Panc1 (cell line): ENCODE measurements around the gene CACNB3. TPM values are rescaled to one million over a fixed set of nuclear protein-coding genes. Genes with fewer than 3 reads are reported as not detected.
A peak's percentile ranks its signal among the peaks of the same experiment; 100 is the strongest.

Experiments used
- ATAC-seq: fragments of 200-7000 bp; cut with Tn5 transposase; 2 replicates; pipeline ENCODE4 v1.9.1; 2020; ENCODE audit warnings: mild to moderate bottlenecking, moderate library complexity
- BruUV-seq: library from RNA; stranded (reverse); fragments of 400-500 nt; replicated peaks from 2 replicates; lab custom pipeline; 2021; lab: Mats Ljungman, UMichigan
- CTCF ChIA-PET: fragments of 300-600 bp; sonication (Branson Sonifier 250); formaldehyde crosslinking; loops from one replicate; lab custom pipeline; 2022; ENCODE audit warnings: antibody characterized with exemption; lab: Charles Lee
- POLR2A ChIA-PET: fragments of 300-600 bp; sonication (Branson Sonifier 250); formaldehyde crosslinking; loops from one replicate; lab custom pipeline; 2022; ENCODE audit warnings: antibody characterized with exemption; lab: Charles Lee
- DNase-seq: peaks from one replicate; pipeline ENCODE4 v3.0.0-alpha.2; 2010; ENCODE audit warnings: low read depth, low spot score
- H3K27ac ChIP-seq: 2 replicates; pipeline ENCODE4 v1.5.1; 2011; ENCODE audit warnings: mild to moderate bottlenecking, low read length, inconsistent platforms
- H3K27me3 ChIP-seq: fragments of 200-500 bp; sonication (Bioruptor generic); 2 replicates; pipeline ENCODE4 v1.6.0; 2014; ENCODE audit warnings: low read length, inconsistent platforms; ENCODE audit not compliant: control insufficient read depth, insufficient read depth
- H3K36me3 ChIP-seq: fragments of 200-500 bp; sonication (Bioruptor generic); 2 replicates; pipeline ENCODE4 v1.5.1; 2014; ENCODE audit warnings: inconsistent platforms, mild to moderate bottlenecking, low read length, moderate library complexity; ENCODE audit not compliant: control insufficient read depth, insufficient read depth
- H3K4me1 ChIP-seq: 2 replicates; pipeline ENCODE4 v1.5.1; 2011; ENCODE audit warnings: inconsistent platforms, mild to moderate bottlenecking, low read length, moderate library complexity; ENCODE audit not compliant: control insufficient read depth, insufficient read depth
- H3K4me3 ChIP-seq, 2 experiments: 2 replicates each; pipeline ENCODE4 v1.5.1; 2011 to 2012; ENCODE audit warnings: low read depth in 2 of 2, low read length in 2 of 2, mild to moderate bottlenecking in 2 of 2, inconsistent platforms in 1 of 2, moderate library complexity in 1 of 2
- H3K9me3 ChIP-seq: fragments of 200-500 bp; sonication (Bioruptor generic); 2 replicates; pipeline ENCODE4 v1.5.1; 2014; ENCODE audit warnings: low read depth, mild to moderate bottlenecking, inconsistent platforms, low read length, moderate library complexity; ENCODE audit not compliant: control insufficient read depth, insufficient read depth
- POLR2AphosphoS5 ChIP-seq: IDR thresholded peaks from 2 replicates; pipeline ENCODE4 v1.6.1; 2012; ENCODE audit warnings: mild to moderate bottlenecking, low read depth, low read length, moderate library complexity
- SIN3A ChIP-seq: IDR thresholded peaks from 2 replicates; pipeline ENCODE4 v1.6.1; 2012; ENCODE audit warnings: low read depth, mild to moderate bottlenecking, low read length, moderate library complexity, borderline replicate concordance; ENCODE audit not compliant: insufficient read depth
- TCF7L2 ChIP-seq: IDR thresholded peaks from 2 replicates; pipeline ENCODE4 v1.6.1; 2011; ENCODE audit warnings: mild to moderate bottlenecking, low read depth, low read length, inconsistent platforms
- in situ Hi-C: cut with HindIII; loops from 2 replicates; pipeline ENCODE4 v1.10.0; 2016; ENCODE audit warnings: low sequenced_read_pairs, low pct_unique_long_range_greater_than_20kb
- intact Hi-C: fragments of 100-400 bp; cut with micrococcal nuclease; formaldehyde crosslinking; loops from one replicate; pipeline ENCODE4 v1.10.0; 2022; ENCODE audit not compliant: unreplicated experiment
- total RNA-seq: library from RNA; stranded (reverse); gene quantifications from one replicate; pipeline ENCODE4 v1.2.1, GENCODE V29; 2021; ENCODE audit not compliant: unreplicated experiment
- TF ChIP-seq, protein P1 (sequence below), 2 experiments: IDR thresholded peaks; 2 replicates each; pipeline ENCODE4 v1.6.1; 2011 to 2012; ENCODE audit warnings: low read depth in 2 of 2, control low read depth in 1 of 2, low read length in 1 of 2, mild to moderate bottlenecking in 1 of 2, moderate library complexity in 1 of 2; ENCODE audit not compliant: insufficient read depth in 1 of 2
- TF ChIP-seq, protein P2 (sequence below): fragments of 450-650 bp; IDR thresholded peaks from 2 replicates; pipeline ENCODE4 v1.5.1; 2017; ENCODE audit warnings: mild to moderate bottlenecking

CACNB3 gene
- total RNA-seq, 1 experiment from 2014 or later = 40.5 TPM

DNA sequence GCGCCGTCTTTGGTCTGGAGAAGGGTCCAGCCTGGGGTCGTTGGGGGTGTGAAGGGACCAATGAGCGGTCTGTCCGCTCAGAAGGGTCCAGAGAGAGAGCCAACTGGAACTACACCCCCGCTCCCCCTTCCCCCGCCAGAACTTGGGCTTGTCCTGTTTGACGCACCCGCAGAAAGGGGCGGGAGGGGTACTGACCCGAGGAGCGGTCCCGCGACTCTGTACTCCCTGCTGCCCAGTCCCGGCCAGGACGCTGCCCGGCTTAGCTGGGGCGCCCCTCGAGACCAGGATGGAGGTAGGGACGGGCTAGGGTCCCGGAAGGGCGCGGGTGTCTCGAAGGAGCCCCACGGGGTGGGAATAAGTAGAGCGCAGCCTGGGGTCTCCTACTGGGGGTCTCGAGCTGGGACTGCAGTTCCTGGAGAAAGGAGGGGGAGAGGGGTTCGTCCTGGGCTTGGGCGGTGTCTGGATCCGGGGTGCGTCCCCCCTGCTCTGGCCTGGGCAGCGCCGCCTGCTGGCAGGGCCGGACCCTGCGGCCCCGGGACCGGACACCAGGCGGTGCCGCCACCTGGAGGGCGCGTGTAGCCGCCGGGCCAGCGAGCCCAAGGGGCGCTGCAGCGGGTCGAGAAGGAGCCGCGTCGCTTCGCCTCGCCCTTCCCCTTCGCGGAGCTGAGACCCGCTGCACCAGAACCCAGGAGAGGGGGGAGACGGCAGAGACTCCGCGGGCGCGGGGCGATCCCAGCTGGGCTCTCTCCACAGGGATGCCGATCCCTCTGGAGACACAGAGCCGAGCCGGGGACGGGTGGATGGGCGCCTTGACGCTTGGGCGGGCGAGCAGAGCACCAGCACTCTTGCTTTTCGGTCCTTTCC lies 3.8 kb upstream of the CACNB3 start:
- Histone ChIP-seq H3K4me3 (peak overlapping the region; percentile 57 to 89), H3K36me3 (no peaks in the 10 kb centered on the region; the same call in 1 of the 2 replicates), H3K9me3 (no peaks in the 10 kb centered on the region), H3K27ac (peak overlapping the region; percentile 73), H3K27me3 (no peaks in the 10 kb centered on the region), H3K4me1 (peaks cover 30% of the 10 kb centered on the region)
- intact Hi-C loops (no loop called here), in situ Hi-C loops (no loop called here)
- TF ChIP-seq TCF7L2 = no peak
- no peak for TF ChIP-seq SIN3A
- TF ChIP-seq, protein P1, sequence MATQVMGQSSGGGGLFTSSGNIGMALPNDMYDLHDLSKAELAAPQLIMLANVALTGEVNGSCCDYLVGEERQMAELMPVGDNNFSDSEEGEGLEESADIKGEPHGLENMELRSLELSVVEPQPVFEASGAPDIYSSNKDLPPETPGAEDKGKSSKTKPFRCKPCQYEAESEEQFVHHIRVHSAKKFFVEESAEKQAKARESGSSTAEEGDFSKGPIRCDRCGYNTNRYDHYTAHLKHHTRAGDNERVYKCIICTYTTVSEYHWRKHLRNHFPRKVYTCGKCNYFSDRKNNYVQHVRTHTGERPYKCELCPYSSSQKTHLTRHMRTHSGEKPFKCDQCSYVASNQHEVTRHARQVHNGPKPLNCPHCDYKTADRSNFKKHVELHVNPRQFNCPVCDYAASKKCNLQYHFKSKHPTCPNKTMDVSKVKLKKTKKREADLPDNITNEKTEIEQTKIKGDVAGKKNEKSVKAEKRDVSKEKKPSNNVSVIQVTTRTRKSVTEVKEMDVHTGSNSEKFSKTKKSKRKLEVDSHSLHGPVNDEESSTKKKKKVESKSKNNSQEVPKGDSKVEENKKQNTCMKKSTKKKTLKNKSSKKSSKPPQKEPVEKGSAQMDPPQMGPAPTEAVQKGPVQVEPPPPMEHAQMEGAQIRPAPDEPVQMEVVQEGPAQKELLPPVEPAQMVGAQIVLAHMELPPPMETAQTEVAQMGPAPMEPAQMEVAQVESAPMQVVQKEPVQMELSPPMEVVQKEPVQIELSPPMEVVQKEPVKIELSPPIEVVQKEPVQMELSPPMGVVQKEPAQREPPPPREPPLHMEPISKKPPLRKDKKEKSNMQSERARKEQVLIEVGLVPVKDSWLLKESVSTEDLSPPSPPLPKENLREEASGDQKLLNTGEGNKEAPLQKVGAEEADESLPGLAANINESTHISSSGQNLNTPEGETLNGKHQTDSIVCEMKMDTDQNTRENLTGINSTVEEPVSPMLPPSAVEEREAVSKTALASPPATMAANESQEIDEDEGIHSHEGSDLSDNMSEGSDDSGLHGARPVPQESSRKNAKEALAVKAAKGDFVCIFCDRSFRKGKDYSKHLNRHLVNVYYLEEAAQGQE (IDR thresholded peaks at IDR 0.05; ENCODE audit: insufficient read depth in 1 of 2, low read depth in 2 of 2, low read length in 1 of 2) = no peak
- TF ChIP-seq, protein P2, sequence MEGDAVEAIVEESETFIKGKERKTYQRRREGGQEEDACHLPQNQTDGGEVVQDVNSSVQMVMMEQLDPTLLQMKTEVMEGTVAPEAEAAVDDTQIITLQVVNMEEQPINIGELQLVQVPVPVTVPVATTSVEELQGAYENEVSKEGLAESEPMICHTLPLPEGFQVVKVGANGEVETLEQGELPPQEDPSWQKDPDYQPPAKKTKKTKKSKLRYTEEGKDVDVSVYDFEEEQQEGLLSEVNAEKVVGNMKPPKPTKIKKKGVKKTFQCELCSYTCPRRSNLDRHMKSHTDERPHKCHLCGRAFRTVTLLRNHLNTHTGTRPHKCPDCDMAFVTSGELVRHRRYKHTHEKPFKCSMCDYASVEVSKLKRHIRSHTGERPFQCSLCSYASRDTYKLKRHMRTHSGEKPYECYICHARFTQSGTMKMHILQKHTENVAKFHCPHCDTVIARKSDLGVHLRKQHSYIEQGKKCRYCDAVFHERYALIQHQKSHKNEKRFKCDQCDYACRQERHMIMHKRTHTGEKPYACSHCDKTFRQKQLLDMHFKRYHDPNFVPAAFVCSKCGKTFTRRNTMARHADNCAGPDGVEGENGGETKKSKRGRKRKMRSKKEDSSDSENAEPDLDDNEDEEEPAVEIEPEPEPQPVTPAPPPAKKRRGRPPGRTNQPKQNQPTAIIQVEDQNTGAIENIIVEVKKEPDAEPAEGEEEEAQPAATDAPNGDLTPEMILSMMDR = peak; percentile 100
- no peak for TF ChIP-seq POLR2AphosphoS5
- ChIA-PET CTCF (interaction anchor here (0.6 to 1.7 kb wide), 4 partner anchors 12 to 64 kb away, joined by 3 to 7 read pairs (median 4); no protein-coding TSS in a partner anchor), POLR2A (interaction anchor here (0.6 to 0.7 kb wide), 2 partner anchors 25 to 44 kb away, joined by 3 to 7 read pairs; no protein-coding TSS in a partner anchor)
- DNase-seq (no peak), ATAC-seq (peak; percentile 82)
- BruUV-seq = no TSS peak

DNA sequence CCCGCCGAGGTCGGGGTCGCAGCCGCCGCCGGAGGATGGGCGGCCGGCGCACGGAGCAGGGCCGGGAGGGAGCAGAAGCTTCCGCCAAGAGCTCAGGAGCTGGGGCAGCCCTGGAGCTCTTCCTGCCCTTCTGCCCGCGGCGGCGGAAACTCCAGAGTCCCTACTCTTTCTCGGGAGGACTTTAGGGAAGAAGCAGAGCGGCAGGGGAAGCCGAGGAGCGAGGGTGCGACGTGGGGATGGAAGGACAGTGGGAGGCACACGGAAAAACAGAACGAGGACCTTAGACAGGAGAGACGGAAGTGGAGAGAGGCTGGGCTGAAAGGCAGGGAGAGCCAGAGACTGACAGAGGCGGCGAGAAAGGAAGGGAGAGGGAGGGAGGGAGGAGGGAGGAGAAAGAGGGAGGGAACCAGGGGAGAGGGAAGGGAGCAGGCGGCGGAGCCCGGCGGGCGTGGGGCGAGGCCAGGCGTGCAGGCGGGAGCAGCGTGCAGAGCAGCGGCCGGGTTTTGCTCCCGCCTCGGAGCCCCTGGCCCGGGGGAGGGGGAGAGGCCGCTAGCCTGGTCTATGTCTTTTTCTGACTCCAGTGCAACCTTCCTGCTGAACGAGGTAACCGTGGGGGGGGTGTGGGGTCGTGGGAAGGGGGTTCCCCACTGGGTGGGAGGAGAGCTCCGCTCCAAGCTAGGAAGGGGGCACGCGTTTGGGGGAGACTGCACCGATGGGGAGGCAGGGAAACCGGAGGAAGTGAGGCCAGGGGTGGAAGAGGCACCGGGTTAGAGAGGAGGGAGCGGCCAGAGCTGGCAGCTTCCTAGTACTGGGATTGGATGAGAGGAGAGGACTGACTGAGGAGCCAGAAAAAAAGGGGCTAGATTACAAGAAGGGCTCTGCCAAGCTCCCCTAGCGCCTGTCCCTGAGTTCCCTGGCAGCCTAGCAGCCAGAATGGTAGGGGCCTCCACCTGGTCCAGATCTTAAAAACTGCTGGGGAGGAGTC lies 2.9 kb upstream of the CACNB3 start:
- no TSS peak for BruUV-seq
- Histone ChIP-seq H3K9me3 (no peaks in the 10 kb centered on the region), H3K36me3 (no peaks in the 10 kb centered on the region; the same call in 1 of the 2 replicates), H3K27ac (peak overlapping the region; percentile 65), H3K4me1 (peaks cover 33% of the 10 kb centered on the region), H3K27me3 (no peaks in the 10 kb centered on the region), H3K4me3 (peak overlapping the region; percentile 57 to 89)
- CTCF ChIA-PET = interaction anchor here (0.6 to 1.7 kb wide), 4 partner anchors 11 to 65 kb away, joined by 3 to 7 read pairs (median 4); no protein-coding TSS in a partner anchor
- TF ChIP-seq, protein P1 (IDR thresholded peaks at IDR 0.05; ENCODE audit: insufficient read depth in 1 of 2, low read depth in 2 of 2, low read length in 1 of 2) = 0 out of 4 replicates have a peak, but pooled peaks of 1 of the 2 experiments have one; percentile 26
- no peak for TF ChIP-seq SIN3A
- peak; percentile 48 for DNase-seq
- ATAC-seq = peak; percentile 83
- in situ Hi-C loops (no loop called here), intact Hi-C loops (no loop called here)
- POLR2A ChIA-PET = interaction anchor here (0.6 to 0.7 kb wide), 3 partner anchors 26 to 45 kb away, joined by 3 to 7 read pairs (median 6); no protein-coding TSS in a partner anchor
